H9 (cell line): ENCODE results near the gene ANGPT4. TPM values are rescaled to one million over a fixed set of nuclear protein-coding genes. Genes with fewer than 3 reads are reported as not detected.

Experiments used
- DNase-seq: peaks from one replicate; pipeline ENCODE4 v3.0.0-alpha.2; 2017
- H2AFZ ChIP-seq: one replicate; pipeline ENCODE4 v1.6.1; 2013; ENCODE audit warnings: mild to moderate bottlenecking, low read length, control low read depth, moderate library complexity
- H2AK5ac ChIP-seq: 2 replicates; pipeline ENCODE4 v1.6.1; 2013; ENCODE audit warnings: low read length, control low read depth, mixed read lengths; ENCODE audit not compliant: insufficient read length
- H2BK120ac ChIP-seq: one replicate; pipeline ENCODE4 v1.6.1; 2013; ENCODE audit warnings: low read depth, mild to moderate bottlenecking, low read length, control low read depth, inconsistent platforms; ENCODE audit not compliant: poor library complexity, severe bottlenecking
- H2BK12ac ChIP-seq: 2 replicates; pipeline ENCODE4 v1.6.1; 2013; ENCODE audit warnings: low read length, control low read depth, mixed read lengths, low read depth; ENCODE audit not compliant: insufficient read length
- H2BK15ac ChIP-seq: 2 replicates; pipeline ENCODE4 v1.6.1; 2013; ENCODE audit warnings: low read depth, low read length, control low read depth
- H2BK20ac ChIP-seq: one replicate; pipeline ENCODE4 v1.6.1; 2013; ENCODE audit warnings: low read depth, mild to moderate bottlenecking, low read length, control low read depth, inconsistent platforms; ENCODE audit not compliant: poor library complexity, severe bottlenecking
- H2BK5ac ChIP-seq: 2 replicates; pipeline ENCODE4 v1.6.1; 2013; ENCODE audit warnings: low read length, control low read depth, mixed read lengths; ENCODE audit not compliant: insufficient read length
- H3K14ac ChIP-seq: 2 replicates; pipeline ENCODE4 v1.6.1; 2013; ENCODE audit warnings: low read length, control low read depth; ENCODE audit not compliant: insufficient read depth
- H3K18ac ChIP-seq: 2 replicates; pipeline ENCODE4 v1.6.1; 2013; ENCODE audit warnings: low read depth, mild to moderate bottlenecking, mixed read lengths, low read length, control low read depth; ENCODE audit not compliant: insufficient read length
- H3K23ac ChIP-seq: 2 replicates; pipeline ENCODE4 v1.6.1; 2013; ENCODE audit warnings: low read length, control low read depth, mixed read lengths, low read depth; ENCODE audit not compliant: insufficient read length
- H3K23me2 ChIP-seq: 2 replicates; pipeline ENCODE4 v1.6.1; 2013; ENCODE audit warnings: low read depth, mild to moderate bottlenecking, mixed read lengths, low read length, control low read depth; ENCODE audit not compliant: insufficient read length, poor library complexity, severe bottlenecking
- H3K27ac ChIP-seq: 2 replicates; pipeline ENCODE4 v1.5.1; 2013; ENCODE audit warnings: low read length, control low read depth, mixed read lengths, low read depth; ENCODE audit not compliant: insufficient read length
- H3K27me3 ChIP-seq: 2 replicates; pipeline ENCODE4 v1.6.1; 2013; ENCODE audit warnings: low read length, control low read depth, inconsistent platforms; ENCODE audit not compliant: insufficient read depth
- H3K4ac ChIP-seq: 2 replicates; pipeline ENCODE4 v1.6.1; 2013; ENCODE audit warnings: low read depth, mild to moderate bottlenecking, control low read depth, inconsistent platforms, low read length, moderate library complexity
- H3K4me1 ChIP-seq: 2 replicates; pipeline ENCODE4 v1.6.1; 2013; ENCODE audit warnings: low read length, control low read depth, inconsistent platforms; ENCODE audit not compliant: insufficient read depth
- H3K4me2 ChIP-seq: 2 replicates; pipeline ENCODE4 v1.6.1; 2013; ENCODE audit warnings: low read length, control low read depth, mixed read lengths; ENCODE audit not compliant: insufficient read length, insufficient read depth
- H3K56ac ChIP-seq: 2 replicates; pipeline ENCODE4 v1.6.1; 2013; ENCODE audit warnings: low read depth, mild to moderate bottlenecking, mixed read lengths, low read length, control low read depth; ENCODE audit not compliant: insufficient read length
- H3K79me1 ChIP-seq: 2 replicates; pipeline ENCODE4 v1.6.1; 2013; ENCODE audit warnings: low read depth, mild to moderate bottlenecking, moderate library complexity, low read length, control low read depth, inconsistent platforms; ENCODE audit not compliant: insufficient read depth, poor library complexity, severe bottlenecking
- H3K79me2 ChIP-seq: 2 replicates; pipeline ENCODE4 v1.6.1; 2013; ENCODE audit warnings: low read length, control low read depth, inconsistent platforms; ENCODE audit not compliant: insufficient read depth
- H3K9ac ChIP-seq: 2 replicates; pipeline ENCODE4 v1.6.1; 2013; ENCODE audit warnings: low read length, control low read depth, mixed read lengths; ENCODE audit not compliant: insufficient read length; ENCODE audit errors: extremely low read depth
- H3K9me3 ChIP-seq: one replicate; pipeline ENCODE4 v1.6.1; 2013; ENCODE audit warnings: low read depth, low read length, inconsistent platforms; ENCODE audit not compliant: control insufficient read depth
- H3T11ph ChIP-seq: one replicate; pipeline ENCODE4 v1.6.1; 2013; ENCODE audit warnings: mild to moderate bottlenecking, low read length, control low read depth, inconsistent platforms
- H4K20me1 ChIP-seq: one replicate; pipeline ENCODE4 v1.6.1; 2013; ENCODE audit not compliant: control insufficient read depth, insufficient read length, insufficient read depth
- H4K5ac ChIP-seq: 2 replicates; pipeline ENCODE4 v1.6.1; 2013; ENCODE audit warnings: low read depth, mild to moderate bottlenecking, mixed read lengths, low read length, control low read depth; ENCODE audit not compliant: insufficient read length
- H4K8ac ChIP-seq: replicated peaks from 2 replicates; pipeline ENCODE4 v1.6.1; 2013; ENCODE audit warnings: low read length, control low read depth, mixed read lengths, low read depth; ENCODE audit not compliant: insufficient read length
- H4K91ac ChIP-seq: 2 replicates; pipeline ENCODE4 v1.6.1; 2013; ENCODE audit warnings: low read depth, mild to moderate bottlenecking, moderate library complexity, mixed read lengths, low read length, control low read depth; ENCODE audit not compliant: insufficient read length
- H3K27ac Mint-ChIP-seq, 3 experiments: 2 replicates in 2 of 3; 3 replicates in 1 of 3; pipeline ENCODE4 v1.8.0; 2020 to 2021; ENCODE audit warnings: mixed read lengths in 3 of 3, mild to moderate bottlenecking in 1 of 3, moderate library complexity in 1 of 3
- H3K27me3 Mint-ChIP-seq: 2 replicates; pipeline ENCODE4 v1.8.0; 2021; ENCODE audit warnings: low read depth, mild to moderate bottlenecking, moderate library complexity, mixed read lengths
- H3K36me3 Mint-ChIP-seq, 3 experiments: 2 replicates in 2 of 3; 3 replicates in 1 of 3; pipeline ENCODE4 v1.8.0; 2020 to 2021; ENCODE audit warnings: low read depth in 3 of 3, mixed read lengths in 3 of 3; ENCODE audit not compliant: insufficient read depth in 1 of 3
- H3K4me1 Mint-ChIP-seq, 2 experiments: 2 replicates each; pipeline ENCODE4 v1.8.0; 2020; ENCODE audit warnings: mixed read lengths in 2 of 2
- H3K4me3 Mint-ChIP-seq, 2 experiments: 2 replicates in 1 of 2; 3 replicates in 1 of 2; pipeline ENCODE4 v1.8.0; 2020 to 2021; ENCODE audit warnings: mild to moderate bottlenecking in 2 of 2, mixed read lengths in 2 of 2, moderate library complexity in 1 of 2
- H3K9me3 Mint-ChIP-seq, 2 experiments: 2 replicates in 1 of 2; 3 replicates in 1 of 2; pipeline ENCODE4 v1.8.0; 2020; ENCODE audit warnings: mild to moderate bottlenecking in 2 of 2, mixed read lengths in 2 of 2, moderate library complexity in 1 of 2
- WGBS: extraction: QIAGEN DNeasy Blood & Tissue Kit; methylation state at CpG from one replicate; pipeline ENCODE4 v1.1.7; 2013; ENCODE audit warnings: missing lambda C conversion rate, low lambda C conversion rate, mixed read lengths; ENCODE audit not compliant: insufficient read length; ENCODE audit errors: extremely low coverage; 5-methylcytosine and 5-hydroxymethylcytosine counted together
- total RNA-seq: library from RNA; stranded (reverse); gene quantifications from 2 replicates; pipeline ENCODE4 v1.2.1, GENCODE V29; 2021
- TF ChIP-seq, protein P1 (sequence below): fragments of 200-600 bp; sonication (generic); conservative IDR thresholded peaks from 3 replicates; pipeline ENCODE4 v1.8.0; 2021; ENCODE audit warnings: antibody characterized with exemption, mild to moderate bottlenecking

Gene ANGPT4
- total RNA-seq, 1 experiment from 2014 or later, result 0.11 TPM

DNA sequence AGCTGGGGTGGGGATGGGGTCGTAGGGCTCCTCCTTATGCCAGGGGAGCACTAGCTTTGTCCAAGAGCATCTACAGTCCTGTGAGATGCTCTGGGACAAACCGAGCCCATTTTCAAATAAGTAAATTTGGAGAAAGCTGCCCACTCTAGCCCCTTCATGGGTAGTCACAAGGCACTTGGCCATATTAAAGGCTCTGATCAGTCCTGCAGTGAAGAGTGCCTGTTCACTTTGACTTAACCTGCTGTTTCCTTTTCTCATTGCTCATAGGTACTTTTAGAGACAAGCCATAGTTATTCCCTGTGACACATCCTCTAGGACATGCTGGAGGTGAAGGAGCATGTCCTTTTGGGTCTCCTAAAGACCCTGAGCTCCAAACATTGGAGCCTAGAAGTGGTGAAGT lies 44.2 kb downstream of the ANGPT4 start:
- Histone ChIP-seq H3T11ph (no peak overlapping the region), H3K79me1 (no peaks in the 10 kb centered on the region), H3K4me1 (no peaks in the 10 kb centered on the region), H2BK5ac (no peak overlapping the region), H3K23ac (no peak overlapping the region), H4K8ac (no peak overlapping the region), H4K20me1 (no peaks in the 10 kb centered on the region), H3K23me2 (no peaks in the 10 kb centered on the region), H3K9me3 (no peaks in the 10 kb centered on the region), H4K91ac (no peak overlapping the region), H2AFZ (no peak overlapping the region), H2BK15ac (no peak overlapping the region), H3K79me2 (no peaks in the 10 kb centered on the region), H2AK5ac (no peak overlapping the region), H2BK20ac (no peak overlapping the region), H4K5ac (no peak overlapping the region), H3K18ac (no peak overlapping the region), H3K9ac (no peak overlapping the region), H3K4me2 (no peak overlapping the region), H3K56ac (no peak overlapping the region), H2BK12ac (no peak overlapping the region), H3K27ac (no peak overlapping the region), H3K14ac (no peak overlapping the region), H3K4ac (no peak overlapping the region), H3K27me3 (no peaks in the 10 kb centered on the region), H2BK120ac (no peak overlapping the region)
- Mint-ChIP-seq H3K27me3 (peaks cover 27% of the 10 kb centered on the region), H3K9me3 (no peaks in the 10 kb centered on the region), H3K4me1 (peaks cover 7 to 14% of the 10 kb centered on the region in 2 experiments), H3K36me3 (no peaks in the 10 kb centered on the region), H3K27ac (no peak overlapping the region), H3K4me3 (no peak overlapping the region)
- TF ChIP-seq, protein P1, sequence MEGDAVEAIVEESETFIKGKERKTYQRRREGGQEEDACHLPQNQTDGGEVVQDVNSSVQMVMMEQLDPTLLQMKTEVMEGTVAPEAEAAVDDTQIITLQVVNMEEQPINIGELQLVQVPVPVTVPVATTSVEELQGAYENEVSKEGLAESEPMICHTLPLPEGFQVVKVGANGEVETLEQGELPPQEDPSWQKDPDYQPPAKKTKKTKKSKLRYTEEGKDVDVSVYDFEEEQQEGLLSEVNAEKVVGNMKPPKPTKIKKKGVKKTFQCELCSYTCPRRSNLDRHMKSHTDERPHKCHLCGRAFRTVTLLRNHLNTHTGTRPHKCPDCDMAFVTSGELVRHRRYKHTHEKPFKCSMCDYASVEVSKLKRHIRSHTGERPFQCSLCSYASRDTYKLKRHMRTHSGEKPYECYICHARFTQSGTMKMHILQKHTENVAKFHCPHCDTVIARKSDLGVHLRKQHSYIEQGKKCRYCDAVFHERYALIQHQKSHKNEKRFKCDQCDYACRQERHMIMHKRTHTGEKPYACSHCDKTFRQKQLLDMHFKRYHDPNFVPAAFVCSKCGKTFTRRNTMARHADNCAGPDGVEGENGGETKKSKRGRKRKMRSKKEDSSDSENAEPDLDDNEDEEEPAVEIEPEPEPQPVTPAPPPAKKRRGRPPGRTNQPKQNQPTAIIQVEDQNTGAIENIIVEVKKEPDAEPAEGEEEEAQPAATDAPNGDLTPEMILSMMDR, result no peak
- WGBS, result no CpG with 5 or more reads among the region's 2 CpGs
- DNase-seq, result no peak
